Lower leg skin (tissue), 4 donors: Measurements from ENCODE around the gene NDUFB5. TPM values are rescaled to one million over a fixed set of nuclear protein-coding genes. Genes with fewer than 3 reads are reported as not detected.

Experiments
- DNase-seq, 2 donors: peaks; one replicate each; pipeline ENCODE4 v3.0.0-alpha.2; 2019; ENCODE audit warnings: low spot score in 2 of 2
- H3K4me3 ChIP-seq: fragments of 200-600 bp; sonication (generic); 2 replicates; pipeline ENCODE4 v1.5.1; 2017; ENCODE audit warnings: mild to moderate bottlenecking, low read depth; ENCODE audit not compliant: poor library complexity, severe bottlenecking
- CTCF ChIP-seq, 3 donors: fragments of 450-650 bp; IDR thresholded peaks; one replicate each; pipeline ENCODE4 v1.5.1; 2016; ENCODE audit warnings: antibody characterized with exemption in 3 of 3, mild to moderate bottlenecking in 3 of 3, moderate library complexity in 2 of 3
- POLR2A ChIP-seq, 2 donors: fragments of 450-650 bp; IDR thresholded peaks; one replicate each; pipeline ENCODE4 v1.6.1; 2016 to 2017; ENCODE audit warnings: antibody characterized with exemption in 2 of 2, mild to moderate bottlenecking in 1 of 2, moderate library complexity in 1 of 2
- WGBS, 2 donors: methylation state at CpG; one replicate each; pipeline ENCODE4 v1.1.5; 2018; 5-methylcytosine and 5-hydroxymethylcytosine counted together
- intact Hi-C: fragments of 100-400 bp; cut with DNase I; formaldehyde crosslinking; loops from one replicate; pipeline ENCODE4 v1.15.0; 2023; ENCODE audit warnings: low total_unique reads
- total RNA-seq, 4 donors: library from RNA; depleted of rRNA; stranded (reverse); fragments of >200 nt; gene quantifications; one replicate each; pipeline ENCODE4 v1.1.0, GENCODE V29; 2016

The NDUFB5 gene
- total RNA-seq, 4 donors from 2014 or later: 61.1 to 92.5 (median 78.3) TPM

- TF ChIP-seq POLR2A (IDR thresholded peaks at IDR 0.05) (no peak), CTCF (IDR thresholded peaks at IDR 0.05) (no peak)
- 74 to 78% methylated on average over 4 of the region's 4 CpGs for WGBS, 2 donors
- DNase-seq: no peak
- intact Hi-C loops: no loop called here
- H3K4me3 ChIP-seq: no peak overlapping the region
Measured at GRCh38 chr3:179603321-179603720, 1.3 kb upstream of the NDUFB5 start.

- H3K4me3 ChIP-seq: peak overlapping the region; percentile 92
- WGBS, 2 donors: 1% methylated on average over 3 of the region's 3 CpGs
- intact Hi-C loops: no loop called here
- no peak for DNase-seq
- no peak for TF ChIP-seq CTCF (IDR thresholded peaks at IDR 0.05)
- no peak for TF ChIP-seq POLR2A (IDR thresholded peaks at IDR 0.05)
Measured at GRCh38 chr3:179603831-179604230, 763 bp upstream of the NDUFB5 start.

- intact Hi-C loops: no loop called here
- TF ChIP-seq POLR2A (IDR thresholded peaks at IDR 0.05) (no peak), CTCF (IDR thresholded peaks at IDR 0.05) (no peak)
- DNase-seq: no peak
- WGBS, 2 donors: 89 to 93% methylated on average over 4 of the region's 4 CpGs
- no peak overlapping the region for H3K4me3 ChIP-seq
Measured at GRCh38 chr3:179606534-179607085, 2.0 kb downstream of the NDUFB5 start.

- 71 to 76% methylated on average over 6 of the region's 6 CpGs for WGBS, 2 donors
- TF ChIP-seq POLR2A (IDR thresholded peaks at IDR 0.05) (no peak), CTCF (IDR thresholded peaks at IDR 0.05) (no peak)
- DNase-seq: no peak
- no peak overlapping the region for H3K4me3 ChIP-seq
- intact Hi-C loops: no loop called here
Measured at GRCh38 chr3:179608931-179609720, 4.5 kb downstream of the NDUFB5 start.

GRCh38 chr3:179610066-179610465 lies 5.5 kb downstream of the NDUFB5 start:
- WGBS, 2 donors: 96 to 97% methylated on average over 4 of the region's 4 CpGs
- no peak for TF ChIP-seq POLR2A (IDR thresholded peaks at IDR 0.05)
- TF ChIP-seq CTCF (IDR thresholded peaks at IDR 0.05): no peak
- intact Hi-C loops: no loop called here
- H3K4me3 ChIP-seq: no peak overlapping the region
- no peak for DNase-seq
